Measurements from ENCODE around the gene PROZ. TPM values are rescaled to one million over a fixed set of nuclear protein-coding genes. Genes with fewer than 3 reads are reported as not detected.

The PROZ gene
- total RNA-seq, 1 donor from 2014 or later, result not detected

DNA sequence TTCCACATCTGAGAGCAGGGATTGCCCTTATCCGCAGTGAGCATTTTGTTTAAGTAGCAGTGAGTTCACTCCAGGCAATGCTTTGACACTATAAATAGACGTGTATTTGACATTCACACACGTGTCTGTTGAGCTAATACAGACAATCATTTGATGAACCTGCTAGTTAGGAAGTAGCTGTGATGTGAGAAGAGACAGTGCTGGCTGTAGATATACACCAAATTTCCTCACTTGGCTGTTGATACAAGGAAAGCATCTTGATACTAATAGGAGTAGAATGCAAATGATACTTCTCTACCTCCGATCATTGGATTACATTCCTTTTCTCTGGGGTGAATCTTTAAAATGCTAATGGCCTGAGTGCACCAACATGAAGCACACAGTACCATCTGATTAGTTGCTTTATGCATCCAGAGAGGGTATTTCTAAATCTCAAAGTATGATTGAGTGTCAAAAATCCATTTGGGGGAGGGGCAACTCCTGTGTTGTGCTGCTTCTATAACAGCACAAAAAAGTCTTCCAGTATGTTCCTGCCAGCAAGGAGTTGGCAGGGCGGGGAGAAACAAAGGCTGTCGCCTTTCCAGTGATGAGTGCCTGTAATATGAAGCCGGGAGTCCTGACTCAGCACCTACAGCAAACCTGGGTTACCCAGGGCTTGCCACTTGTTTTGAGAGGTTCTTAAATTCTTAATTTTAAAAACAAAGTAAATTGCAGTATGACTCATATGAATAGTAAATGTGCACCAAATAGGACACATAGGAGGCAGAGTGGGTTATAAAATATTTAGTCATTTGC lies 58.0 kb downstream of the PROZ start:
- DNase-seq (peak; percentile 65), ATAC-seq (peak; percentile 84)
- intact Hi-C loops (cut with micrococcal nuclease), result no loop called here

DNA sequence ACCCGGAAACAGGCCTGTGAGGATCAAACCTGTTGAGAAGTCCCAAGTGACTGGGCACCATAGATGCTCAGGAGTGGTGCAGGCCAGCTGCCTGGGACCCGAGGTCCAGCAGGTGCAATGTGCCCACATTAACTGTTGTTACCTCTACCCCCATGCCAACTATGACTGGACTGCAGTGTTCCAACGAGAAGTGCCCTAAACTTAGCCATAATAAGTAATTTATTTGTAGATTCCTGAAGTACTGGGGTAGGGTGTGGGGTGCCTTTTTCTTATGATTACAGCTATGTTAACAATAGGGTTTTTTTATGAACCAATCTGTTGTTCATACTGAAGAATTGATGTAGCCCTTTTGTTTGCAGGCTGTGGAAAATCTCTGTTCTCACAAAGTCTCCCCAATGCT lies 60.1 kb downstream of the PROZ start:
- ATAC-seq (no peak), DNase-seq (no peak)
- intact Hi-C loops (cut with micrococcal nuclease), result no loop called here

DNA sequence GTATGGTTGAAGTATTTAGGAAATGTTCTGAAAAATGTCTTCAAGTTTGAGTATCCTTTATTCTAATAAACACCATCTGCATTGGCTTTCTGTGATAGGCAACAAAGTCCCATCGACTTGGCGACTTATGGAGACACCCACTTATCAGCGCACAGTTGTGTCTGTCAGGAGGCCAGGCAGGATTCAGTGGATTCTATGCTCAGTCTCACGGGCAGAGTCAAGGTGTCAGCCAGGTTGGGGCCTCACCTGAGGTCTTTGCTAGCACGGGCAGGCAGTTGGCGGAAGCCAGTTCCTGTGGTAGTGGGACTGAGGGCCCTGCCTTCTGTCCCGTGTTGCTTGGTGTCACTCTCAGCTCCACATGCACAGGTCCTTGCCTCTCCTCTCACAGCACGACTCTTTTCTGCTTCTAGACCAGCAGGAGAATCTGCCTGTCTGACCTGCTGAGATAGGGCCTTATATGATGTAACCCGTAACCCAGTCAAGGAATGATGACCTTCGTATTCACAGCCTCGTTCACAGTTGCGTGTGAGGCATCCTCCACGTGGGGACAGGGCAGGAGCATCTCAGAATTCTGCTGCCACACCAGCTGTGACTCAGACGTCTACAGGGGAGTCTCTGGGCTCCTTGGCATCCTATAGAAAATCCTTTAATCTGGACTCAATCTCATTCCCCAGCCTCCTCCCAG lies 61.0 kb downstream of the PROZ start:
- no peak for ATAC-seq
- intact Hi-C loops (cut with micrococcal nuclease), result no loop called here

DNA sequence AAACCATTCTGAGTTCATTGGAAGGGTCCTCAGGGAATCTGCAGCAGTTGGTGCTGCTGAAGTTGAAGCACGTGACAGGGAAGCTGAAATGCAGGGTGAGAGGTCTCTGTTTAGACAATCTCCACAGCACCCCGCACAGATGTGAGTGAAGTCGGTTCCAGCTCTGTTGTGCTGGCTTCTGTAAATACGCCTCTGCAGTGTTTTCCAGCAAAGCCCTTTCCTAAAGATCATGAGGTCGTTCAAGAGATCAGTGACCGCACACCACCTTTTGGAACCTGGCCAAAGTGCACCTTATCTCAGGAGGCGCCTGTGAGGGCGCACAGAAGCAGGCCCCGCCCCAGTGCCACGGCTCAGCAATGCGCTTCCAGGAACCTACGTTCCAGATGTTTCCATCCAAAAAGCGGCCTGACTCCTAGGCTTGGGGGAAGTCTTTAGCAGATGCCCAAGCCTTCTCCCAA lies 61.7 kb downstream of the PROZ start:
- peak; percentile 48 for DNase-seq

More for the DNA sequence above, 61.0 kb downstream of the PROZ start:
- no peak for DNase-seq

DNA sequence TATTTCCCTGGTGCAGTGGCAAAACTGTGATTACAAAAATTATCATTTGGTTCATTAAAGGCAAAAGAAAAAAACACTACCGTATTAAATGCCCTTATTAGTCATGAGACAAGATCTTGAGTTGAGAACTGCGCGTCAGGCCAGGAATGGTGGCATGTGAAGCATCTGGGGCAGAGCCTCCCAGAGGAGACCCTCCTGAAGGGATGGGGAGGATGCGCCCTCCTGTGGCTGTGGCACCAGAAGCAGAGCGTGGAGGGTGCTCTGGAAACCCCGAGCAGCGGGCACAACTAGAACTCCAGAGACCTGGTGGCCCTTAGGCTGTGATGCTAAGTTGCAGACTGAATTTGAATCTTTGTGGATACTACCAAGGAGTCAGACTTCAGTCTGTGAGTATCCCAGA lies 62.4 kb downstream of the PROZ start:
- DNase-seq (peak; percentile 70), ATAC-seq (peak; percentile 61)
- intact Hi-C loops (cut with micrococcal nuclease), result no loop called here

More for the DNA sequence above, 61.7 kb downstream of the PROZ start:
- peak; percentile 23 for ATAC-seq
- intact Hi-C loops (cut with micrococcal nuclease), result no loop called here

Other genes with a start within 250 kb of the PROZ start
- 49.5 TPM for gene MCF2L, start 189.4 kb upstream of the PROZ start, total RNA-seq
- gene F7, start 52.9 kb upstream of the PROZ start, total RNA-seq, result not detected
- gene F10, start 35.8 kb upstream of the PROZ start, total RNA-seq, result 7.1 TPM
- 61.3 TPM for gene PCID2, start 50.0 kb downstream of the PROZ start, total RNA-seq
- 160 TPM for gene CUL4A, start 51.0 kb downstream of the PROZ start, total RNA-seq
- gene LAMP1, start 138.6 kb downstream of the PROZ start, total RNA-seq, result 98.6 TPM
- gene GRTP1, start 205.5 kb downstream of the PROZ start, total RNA-seq, result 0.94 TPM